Lung (tissue), 12 donors: ENCODE measurements around the gene CIB1. TPM values are rescaled to one million over a fixed set of nuclear protein-coding genes. Genes with fewer than 3 reads are reported as not detected.

Source experiments
- ATAC-seq: fragments of 200-7000 bp; cut with Tn5 transposase; one replicate; pipeline ENCODE4 v1.9.1; 2020; ENCODE audit warnings: moderate number of reproducible peaks; ENCODE audit not compliant: insufficient read depth, low FRiP score
- DNase-seq, 3 donors: peaks; one replicate each; pipeline ENCODE4 v3.0.0-alpha.2; 2013 to 2017
- H3K27ac ChIP-seq, 2 donors: one replicate each; pipeline ENCODE4 v1.5.1; 2013; ENCODE audit warnings: mild to moderate bottlenecking in 2 of 2, moderate library complexity in 2 of 2, control low read depth in 1 of 2, inconsistent platforms in 1 of 2, low read depth in 1 of 2, low read length in 1 of 2
- H3K27me3 ChIP-seq, 3 donors: one replicate each; pipeline ENCODE4 v1.5.1; 2013; ENCODE audit warnings: low read length in 2 of 3; ENCODE audit not compliant: control insufficient read depth in 3 of 3, insufficient read depth in 3 of 3
- H3K36me3 ChIP-seq, 4 donors: one replicate each; pipeline ENCODE4 v1.5.1; 2013; ENCODE audit warnings: low read length in 4 of 4, mild to moderate bottlenecking in 1 of 4, moderate library complexity in 1 of 4; ENCODE audit not compliant: control insufficient read depth in 4 of 4, insufficient read depth in 4 of 4
- H3K4me1 ChIP-seq, 5 donors: one replicate each; pipeline ENCODE4 v1.5.1; 2013; ENCODE audit warnings: low read length in 5 of 5, mild to moderate bottlenecking in 2 of 5, moderate library complexity in 1 of 5; ENCODE audit not compliant: control insufficient read depth in 5 of 5, insufficient read depth in 5 of 5
- H3K4me3 ChIP-seq: one replicate; pipeline ENCODE4 v1.5.1; 2013; ENCODE audit warnings: mild to moderate bottlenecking, control low read depth, moderate library complexity
- H3K9ac ChIP-seq, 2 donors: one replicate each; pipeline ENCODE4 v1.5.1; 2013; ENCODE audit warnings: low read length in 2 of 2, control low read depth in 1 of 2; ENCODE audit not compliant: insufficient read depth in 1 of 2
- H3K9me3 ChIP-seq, 4 donors: one replicate each; pipeline ENCODE4 v1.5.1; 2013; ENCODE audit warnings: low read length in 3 of 4, mild to moderate bottlenecking in 1 of 4, moderate library complexity in 1 of 4; ENCODE audit not compliant: control insufficient read depth in 4 of 4, insufficient read depth in 3 of 4
- CTCF ChIP-seq: IDR thresholded peaks from 2 replicates; pipeline ENCODE4 v1.5.1; 2012; ENCODE audit warnings: mild to moderate bottlenecking; ENCODE audit errors: control extremely low read depth, extremely low read depth
- WGBS, 2 donors: extraction: QIAGEN DNeasy Blood & Tissue Kit; methylation state at CpG; one replicate each; pipeline ENCODE4 v1.1.7; 2013; 5-methylcytosine and 5-hydroxymethylcytosine counted together
- polyA plus RNA-seq, 2 donors: library from polyadenylated mRNA; stranded (reverse); fragments of 200-250 nt; gene quantifications; one replicate each; pipeline ENCODE4 v1.2.1, GENCODE V29; 2013
- total RNA-seq, 2 donors: library from RNA; depleted of rRNA in 1 of 2; stranded (reverse); fragments of >200 nt in 1 of 2; gene quantifications; one replicate each; pipeline ENCODE4 v1.2.1, GENCODE V29; 2014 to 2021
- donor health status: control.
- donor health status: control.
- donor health status: Bipolar disorder and iron deficiency.
- donor health status: healthy.
- donor health status: DM: yes; HTN: yes; CAD: no.

The CIB1 gene
- total and polyA plus RNA-seq, 4 donors, result 38.2 to 189 (median 129) TPM

- DNase-seq (peak in 2 of 3 donors; percentile 14 to 25), ATAC-seq (no peak)
- WGBS, 2 donors, result 75 to 84% methylated on average over 35 of the region's 35 CpGs
- Histone ChIP-seq H3K9ac (no peak overlapping the region), H3K4me3 (no peak overlapping the region), H3K36me3 (peaks cover 2 to 4% (median 3%) of the 10 kb centered on the region in 4 donors), H3K27ac (peak overlapping the region in 1 of 2 donors; percentile 55), H3K4me1 (peaks cover 0 to 11% (median 2%) of the 10 kb centered on the region in 5 donors), H3K27me3 (no peaks in the 10 kb centered on the region), H3K9me3 (no peaks in the 10 kb centered on the region)
- no peak for TF ChIP-seq CTCF
Measured at GRCh38 chr15:90212221-90213098, 21.3 kb downstream of the CIB1 start.

GRCh38 chr15:90211440-90212143, 22.1 kb downstream of the CIB1 start:
- peaks cover 0 to 11% (median 2%) of the 10 kb centered on the region in 5 donors for H3K4me1 ChIP-seq
- H3K36me3 ChIP-seq, result peaks cover 0 to 2% (median under 1%) of the 10 kb centered on the region in 4 donors
- H3K4me3 ChIP-seq, result no peak overlapping the region
- no peak for TF ChIP-seq CTCF
- no peaks in the 10 kb centered on the region for H3K27me3 ChIP-seq
- ATAC-seq (peak; percentile 22), DNase-seq (peak in 1 of 3 donors; percentile 6)
- no peak overlapping the region for H3K27ac ChIP-seq
- no peaks in the 10 kb centered on the region for H3K9me3 ChIP-seq
- WGBS, 2 donors, result 36 to 45% methylated on average over 13 of the region's 13 CpGs
- H3K9ac ChIP-seq, result no peak overlapping the region

- DNase-seq (no peak), ATAC-seq (no peak)
- Histone ChIP-seq H3K36me3 (peaks cover 0 to 4% (median 2%) of the 10 kb centered on the region in 4 donors), H3K4me1 (peaks cover 0 to 11% (median 2%) of the 10 kb centered on the region in 5 donors), H3K9me3 (no peaks in the 10 kb centered on the region), H3K27me3 (no peaks in the 10 kb centered on the region), H3K27ac (no peak overlapping the region), H3K9ac (no peak overlapping the region), H3K4me3 (no peak overlapping the region)
- TF ChIP-seq CTCF, result no peak
- 80 to 87% methylated on average over 9 of the region's 9 CpGs for WGBS, 2 donors
Measured at GRCh38 chr15:90211009-90211408, 22.7 kb downstream of the CIB1 start.
